ENCODE data around the gene KIAA0513.

The KIAA0513 gene

GRCh38 chr16:85049706-85050305, 22.2 kb downstream of the KIAA0513 start:
- Histone ChIP-seq H3K4me3 (ENCODE audit: low read length, poor library complexity, severe bottlenecking) (no peak overlapping the region), H3K4me2 (ENCODE audit: low read depth, low read length, poor library complexity, severe bottlenecking) (no peak overlapping the region), H3F3A (ENCODE audit: low read depth) (no peaks in the 10 kb centered on the region), H3K9me2 (replicated peaks; ENCODE audit: low read depth, low read length) (no peaks in the 10 kb centered on the region), H4K20me1 (ENCODE audit: insufficient read depth, low read length, poor library complexity, severe bottlenecking) (no peaks in the 10 kb centered on the region), H2AFZ (ENCODE audit: low read length) (no peak overlapping the region), H3K9me3 (ENCODE audit: insufficient read depth, low read depth, low read length) (no peaks in the 10 kb centered on the region), H3K27me3 (ENCODE audit: insufficient read depth, low read length, poor library complexity, severe bottlenecking) (no peaks in the 10 kb centered on the region), H3K4me1 (ENCODE audit: insufficient read depth, low read length, poor library complexity, severe bottlenecking) (peaks cover 7% of the 10 kb centered on the region), H3K79me2 (ENCODE audit: insufficient read depth, low read length) (no peaks in the 10 kb centered on the region), H3K9ac (ENCODE audit: low read depth, low read length, poor library complexity, severe bottlenecking) (no peak overlapping the region), H3K36me3 (ENCODE audit: insufficient read depth, low read length) (no peaks in the 10 kb centered on the region)
- TF ChIP-seq CTCF (conservative IDR thresholded peaks at IDR 0.05; ENCODE audit: low read length): no peak
- TF ChIP-seq EZH2phosphoT487 (IDR thresholded peaks at IDR 0.05; ENCODE audit: borderline replicate concordance): no peak

- Histone ChIP-seq H3K4me1 (ENCODE audit: insufficient read depth, low read length, poor library complexity, severe bottlenecking) (peaks cover 19% of the 10 kb centered on the region), H3K4me2 (ENCODE audit: low read depth, low read length, poor library complexity, severe bottlenecking) (no peak overlapping the region), H3K4me3 (ENCODE audit: low read length, poor library complexity, severe bottlenecking) (no peak overlapping the region), H3F3A (ENCODE audit: low read depth) (peaks cover 3% of the 10 kb centered on the region; the same call in 1 of the 2 replicates), H3K27me3 (ENCODE audit: insufficient read depth, low read length, poor library complexity, severe bottlenecking) (no peaks in the 10 kb centered on the region), H3K9me2 (replicated peaks; ENCODE audit: low read depth, low read length) (no peaks in the 10 kb centered on the region), H3K9me3 (ENCODE audit: insufficient read depth, low read depth, low read length) (no peaks in the 10 kb centered on the region), H3K79me2 (ENCODE audit: insufficient read depth, low read length) (no peaks in the 10 kb centered on the region), H3K9ac (ENCODE audit: low read depth, low read length, poor library complexity, severe bottlenecking) (no peak overlapping the region), H4K20me1 (ENCODE audit: insufficient read depth, low read length, poor library complexity, severe bottlenecking) (no peaks in the 10 kb centered on the region), H3K36me3 (ENCODE audit: insufficient read depth, low read length) (no peaks in the 10 kb centered on the region), H2AFZ (ENCODE audit: low read length) (no peak overlapping the region)
- TF ChIP-seq EZH2phosphoT487 (IDR thresholded peaks at IDR 0.05; ENCODE audit: borderline replicate concordance): no peak
- no peak for TF ChIP-seq CTCF (conservative IDR thresholded peaks at IDR 0.05; ENCODE audit: low read length)
Measured at GRCh38 chr16:85051067-85051581, 23.5 kb downstream of the KIAA0513 start.

- Histone ChIP-seq H3F3A (ENCODE audit: low read depth) (peaks cover 3% of the 10 kb centered on the region; the same call in 1 of the 2 replicates), H4K20me1 (ENCODE audit: insufficient read depth, low read length, poor library complexity, severe bottlenecking) (no peaks in the 10 kb centered on the region), H3K27me3 (ENCODE audit: insufficient read depth, low read length, poor library complexity, severe bottlenecking) (no peaks in the 10 kb centered on the region), H3K9ac (ENCODE audit: low read depth, low read length, poor library complexity, severe bottlenecking) (no peak overlapping the region), H3K4me2 (ENCODE audit: low read depth, low read length, poor library complexity, severe bottlenecking) (no peak overlapping the region), H3K4me3 (ENCODE audit: low read length, poor library complexity, severe bottlenecking) (no peak overlapping the region), H3K9me3 (ENCODE audit: insufficient read depth, low read depth, low read length) (no peaks in the 10 kb centered on the region), H3K79me2 (ENCODE audit: insufficient read depth, low read length) (no peaks in the 10 kb centered on the region), H3K4me1 (ENCODE audit: insufficient read depth, low read length, poor library complexity, severe bottlenecking) (peaks cover 25% of the 10 kb centered on the region), H3K9me2 (replicated peaks; ENCODE audit: low read depth, low read length) (no peaks in the 10 kb centered on the region), H3K36me3 (ENCODE audit: insufficient read depth, low read length) (no peaks in the 10 kb centered on the region), H2AFZ (ENCODE audit: low read length) (no peak overlapping the region)
- TF ChIP-seq CTCF (conservative IDR thresholded peaks at IDR 0.05; ENCODE audit: low read length): no peak
- no peak for TF ChIP-seq EZH2phosphoT487 (IDR thresholded peaks at IDR 0.05; ENCODE audit: borderline replicate concordance)
Measured at GRCh38 chr16:85051683-85052082, 24.1 kb downstream of the KIAA0513 start.
